Posterior cingulate gyrus (tissue), 11 donors: Measurements from ENCODE around the gene CDKN2AIP.

Source experiments
- DNase-seq, 10 donors: peaks; one replicate each; pipeline versions ENCODE4 v3.0.0 to v3.0.0-alpha.2; 2020 to 2021; ENCODE audit warnings: mixed read lengths in 3 of 10
- intact Hi-C: fragments of 100-400 bp; cut with DNase I; formaldehyde crosslinking; loops from one replicate; pipeline ENCODE4 v1.15.1; 2023

The CDKN2AIP gene

GRCh38 chr4:183483997-183484396 lies 39.6 kb downstream of the CDKN2AIP start:
- intact Hi-C loops: no loop called here
- DNase-seq: no peak

- intact Hi-C loops: no loop called here
- no peak for DNase-seq
Observed at GRCh38 chr4:183485411-183486160, 41.1 kb downstream of the CDKN2AIP start.

GRCh38 chr4:183492791-183493222 lies 48.4 kb downstream of the CDKN2AIP start:
- no peak for DNase-seq
- intact Hi-C loops: no loop called here

GRCh38 chr4:183493246-183493645 lies 48.8 kb downstream of the CDKN2AIP start:
- intact Hi-C loops: no loop called here
- DNase-seq: no peak

- intact Hi-C loops: no loop called here
- no peak for DNase-seq
Observed at GRCh38 chr4:183495184-183495583, 50.7 kb downstream of the CDKN2AIP start.
